ENCODE results near the gene ZC3HAV1L.
"Not testable (repeated sequence)": the region's sequence is repeated elsewhere in the genome, so short reads cannot be mapped to it uniquely, and the experiment has no call there.

ZC3HAV1L gene

GRCh38 chr7:139035586-139036353 lies at the start of gene ZC3HAV1L:
ZC3HAV1L (minus strand) TSS chr7:139036042; CDS start chr7:139036017, 25 bp downstream.
- peak; percentile 39 for DNase-seq (ENCODE audit: low read depth)
- peak within 1 kb of the TSS; percentile 84 for H3K4me3 ChIP-seq (ENCODE audit: low read depth, low read length)

- no peak overlapping the region for H3K4me3 ChIP-seq (ENCODE audit: low read depth, low read length)
- no peak for DNase-seq (ENCODE audit: low read depth)
These were observed 48.9 kb upstream of the ZC3HAV1L start for GRCh38 chr7:139084709-139085108.

GRCh38 chr7:139081584-139081983 lies 45.7 kb upstream of the ZC3HAV1L start:
- no peak for DNase-seq (ENCODE audit: low read depth)
- no peak overlapping the region for H3K4me3 ChIP-seq (ENCODE audit: low read depth, low read length)

- no peak overlapping the region for H3K4me3 ChIP-seq (ENCODE audit: low read depth, low read length)
- no peak for DNase-seq (ENCODE audit: low read depth)
These were observed 45.1 kb upstream of the ZC3HAV1L start for GRCh38 chr7:139080905-139081304.

GRCh38 chr7:139079861-139080260 lies 44.0 kb upstream of the ZC3HAV1L start:
- H3K4me3 ChIP-seq (ENCODE audit: low read depth, low read length): no peak overlapping the region
- DNase-seq (ENCODE audit: low read depth): no peak

- no peak for DNase-seq (ENCODE audit: low read depth)
- no peak overlapping the region for H3K4me3 ChIP-seq (ENCODE audit: low read depth, low read length)
These were observed 43.1 kb upstream of the ZC3HAV1L start for GRCh38 chr7:139078911-139079310.

GRCh38 chr7:139078399-139078798 lies 42.6 kb upstream of the ZC3HAV1L start:
- H3K4me3 ChIP-seq (ENCODE audit: low read depth, low read length): no peak overlapping the region
- DNase-seq (ENCODE audit: low read depth): no peak

- H3K4me3 ChIP-seq (ENCODE audit: low read depth, low read length): not testable (repeated sequence)
These were observed 41.9 kb upstream of the ZC3HAV1L start for GRCh38 chr7:139077706-139078105.

GRCh38 chr7:139075871-139076686 lies 40.2 kb upstream of the ZC3HAV1L start:
- H3K4me3 ChIP-seq (ENCODE audit: low read depth, low read length): no peak overlapping the region
- DNase-seq (ENCODE audit: low read depth): no peak

More at GRCh38 chr7:139077706-139078105, 41.9 kb upstream of the ZC3HAV1L start:
- not testable (repeated sequence) for DNase-seq (ENCODE audit: low read depth)

GRCh38 chr7:139075031-139075652 lies 39.3 kb upstream of the ZC3HAV1L start:
- no peak overlapping the region for H3K4me3 ChIP-seq (ENCODE audit: low read depth, low read length)
- DNase-seq (ENCODE audit: low read depth): peak; percentile 34

- H3K4me3 ChIP-seq (ENCODE audit: low read depth, low read length): no peak overlapping the region
- no peak for DNase-seq (ENCODE audit: low read depth)
These were observed 37.0 kb upstream of the ZC3HAV1L start for GRCh38 chr7:139072796-139073195.

- no peak for DNase-seq (ENCODE audit: low read depth)
These were observed 35.8 kb upstream of the ZC3HAV1L start for GRCh38 chr7:139071680-139072079.

GRCh38 chr7:139068544-139069399 lies 32.9 kb upstream of the ZC3HAV1L start:
- DNase-seq (ENCODE audit: low read depth): no peak
- no peak overlapping the region for H3K4me3 ChIP-seq (ENCODE audit: low read depth, low read length)

More at GRCh38 chr7:139071680-139072079, 35.8 kb upstream of the ZC3HAV1L start:
- H3K4me3 ChIP-seq (ENCODE audit: low read depth, low read length): no peak overlapping the region

GRCh38 chr7:139066315-139066714 lies 30.5 kb upstream of the ZC3HAV1L start:
- no peak overlapping the region for H3K4me3 ChIP-seq (ENCODE audit: low read depth, low read length)
- DNase-seq (ENCODE audit: low read depth): no peak

- DNase-seq (ENCODE audit: low read depth): no peak
- no peak overlapping the region for H3K4me3 ChIP-seq (ENCODE audit: low read depth, low read length)
These were observed 29.5 kb upstream of the ZC3HAV1L start for GRCh38 chr7:139065323-139065722.

GRCh38 chr7:139061416-139061815 lies 25.6 kb upstream of the ZC3HAV1L start:
- DNase-seq (ENCODE audit: low read depth): peak; percentile 8
- no peak overlapping the region for H3K4me3 ChIP-seq (ENCODE audit: low read depth, low read length)

GRCh38 chr7:139060695-139061237 lies 24.9 kb upstream of the ZC3HAV1L start:
- H3K4me3 ChIP-seq (ENCODE audit: low read depth, low read length): no peak overlapping the region
- DNase-seq (ENCODE audit: low read depth): peak; percentile 12

- no peak for DNase-seq (ENCODE audit: low read depth)
- no peak overlapping the region for H3K4me3 ChIP-seq (ENCODE audit: low read depth, low read length)
These were observed 24.1 kb upstream of the ZC3HAV1L start for GRCh38 chr7:139059905-139060304.

- H3K4me3 ChIP-seq (ENCODE audit: low read depth, low read length): no peak overlapping the region
- peak; percentile 18 for DNase-seq (ENCODE audit: low read depth)
These were observed 23.1 kb upstream of the ZC3HAV1L start for GRCh38 chr7:139058943-139059342.
